HPDE6-E6E7 (cell line): ENCODE measurements around the gene IL10RB.
"Not testable (repeated sequence)": the region's sequence is repeated elsewhere in the genome, so short reads cannot be mapped to it uniquely, and the experiment has no call there.

Source experiments
- DNase-seq: peaks from one replicate; pipeline ENCODE4 v3.0.0; 2011; ENCODE audit warnings: missing footprints; ENCODE audit errors: extremely low spot score

Gene IL10RB

GRCh38 chr21:33240404-33240803 lies 25.8 kb upstream of the IL10RB start:
- no peak for DNase-seq

DNA sequence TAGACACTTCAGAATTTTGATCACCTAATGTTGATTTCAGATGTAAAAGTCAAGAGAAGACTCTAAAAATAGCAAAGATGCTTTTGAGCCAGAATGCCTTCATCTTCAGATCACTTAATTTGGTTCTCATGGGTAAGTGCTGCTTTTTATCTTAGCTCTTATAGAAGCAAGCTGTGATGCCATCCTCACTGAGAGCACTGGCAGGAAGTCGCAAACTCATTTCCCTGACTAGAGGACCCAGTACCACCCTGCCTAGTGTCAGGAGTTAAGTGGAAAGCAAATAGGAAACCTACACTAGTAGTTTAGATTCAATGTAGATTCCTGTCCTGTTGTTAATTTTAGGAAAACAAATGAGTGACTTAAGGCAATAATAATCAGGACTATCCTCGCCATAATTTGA lies 24.3 kb upstream of the IL10RB start:
- DNase-seq = no peak

DNA sequence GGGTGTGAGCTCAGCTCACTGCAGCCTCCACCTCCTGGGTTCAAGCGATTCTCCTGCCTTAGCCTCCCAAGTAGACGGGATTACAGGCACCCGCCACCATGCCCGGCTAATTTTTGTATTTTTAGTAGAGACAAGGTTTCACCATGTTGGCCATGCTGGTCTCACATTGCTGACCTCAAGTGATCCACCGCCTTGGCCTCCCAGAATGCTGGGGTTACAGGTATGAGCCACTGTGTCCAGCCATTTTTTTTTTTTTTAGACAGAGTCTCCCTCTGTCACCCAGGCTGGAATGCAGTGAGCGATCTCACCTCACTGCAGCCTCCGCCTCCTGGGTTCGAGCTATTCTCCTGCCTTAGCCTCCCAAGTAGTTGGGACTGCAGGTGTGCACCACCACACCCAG lies 23.3 kb upstream of the IL10RB start:
- DNase-seq = not testable (repeated sequence)

- no peak for DNase-seq
These were observed 21.9 kb upstream of the IL10RB start for GRCh38 chr21:33244082-33244778.

DNA sequence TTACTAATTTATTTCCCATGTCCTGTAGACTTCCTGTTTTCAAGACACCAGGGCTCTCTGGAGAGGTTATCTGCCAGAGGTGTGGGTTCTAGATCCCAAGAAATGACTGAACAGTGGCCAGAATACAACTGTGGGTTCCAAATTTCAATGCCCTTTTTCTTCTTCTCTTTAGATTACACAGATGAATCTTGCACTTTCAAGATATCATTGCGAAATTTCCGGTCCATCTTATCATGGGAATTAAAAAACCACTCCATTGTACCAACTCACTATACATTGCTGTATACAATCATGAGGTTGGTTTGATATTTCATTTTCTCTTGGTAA lies 21.4 kb upstream of the IL10RB start:
- DNase-seq = no peak

DNA sequence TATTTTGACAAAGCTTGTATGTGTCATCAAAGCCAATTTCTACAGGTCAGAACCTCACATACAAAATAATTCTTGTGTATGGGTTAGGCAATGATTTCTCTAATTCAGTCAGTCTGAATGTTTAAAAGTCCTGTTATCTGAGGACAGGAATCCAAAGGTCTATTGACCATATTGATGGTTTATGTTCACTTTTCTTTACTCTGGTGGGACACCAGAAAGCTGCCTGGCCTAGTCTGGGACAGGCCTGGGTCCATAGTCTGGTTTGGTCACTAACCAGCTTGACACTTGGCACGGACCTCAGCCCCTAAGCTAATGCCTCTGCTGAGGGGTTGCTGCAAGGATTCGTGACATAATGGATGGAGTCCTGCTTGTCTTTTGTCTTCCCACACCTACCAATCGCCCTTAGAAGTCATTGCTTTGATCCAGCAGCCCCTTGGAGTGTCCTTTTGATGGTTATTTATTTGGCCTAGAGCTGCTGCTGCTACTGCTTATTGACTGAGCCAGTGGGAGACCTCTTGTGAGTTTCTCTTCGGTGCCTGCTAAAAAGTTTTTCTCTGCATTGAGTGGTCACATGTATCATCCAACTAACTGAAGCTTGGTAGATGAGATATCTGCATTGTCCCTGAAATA lies 20.8 kb upstream of the IL10RB start:
- no peak for DNase-seq

DNA sequence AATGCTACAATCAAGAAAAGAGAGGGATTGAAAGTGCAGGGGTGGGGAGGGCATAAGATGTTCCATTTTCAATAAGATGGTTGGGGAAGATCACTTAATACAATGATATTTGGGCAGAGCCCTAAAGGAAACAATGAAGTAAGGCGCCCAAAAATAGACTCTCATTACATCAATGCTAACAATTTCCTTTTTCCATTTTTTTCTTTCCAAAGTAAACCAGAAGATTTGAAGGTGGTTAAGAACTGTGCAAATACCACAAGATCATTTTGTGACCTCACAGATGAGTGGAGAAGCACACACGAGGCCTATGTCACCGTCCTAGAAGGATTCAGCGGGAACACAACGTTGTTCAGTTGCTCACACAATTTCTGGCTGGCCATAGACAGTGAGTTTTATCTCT lies 19.7 kb upstream of the IL10RB start:
- DNase-seq = no peak

DNA sequence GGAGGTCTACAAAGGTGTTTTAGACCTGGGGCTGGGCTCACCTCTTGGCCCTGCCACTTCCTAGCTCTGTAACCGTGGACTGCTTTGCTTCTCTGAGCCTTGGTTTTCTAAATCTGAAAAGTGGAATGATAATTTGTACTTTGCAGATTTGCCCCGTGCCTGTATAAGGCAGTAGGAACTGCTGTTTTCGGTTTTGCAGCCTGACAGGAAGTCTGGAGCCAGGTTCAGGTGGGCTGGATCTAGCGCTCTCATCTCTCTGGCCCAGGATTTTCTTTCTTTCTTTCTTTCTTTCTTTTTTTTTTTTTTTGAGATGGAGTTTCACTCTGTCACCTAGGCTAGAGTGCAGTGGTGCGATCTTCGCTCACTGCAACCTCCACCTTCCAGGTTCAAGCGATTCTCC lies 19.2 kb upstream of the IL10RB start:
- DNase-seq = no peak

- no peak for DNase-seq
These were observed 18.6 kb upstream of the IL10RB start for GRCh38 chr21:33247599-33247998.

DNA sequence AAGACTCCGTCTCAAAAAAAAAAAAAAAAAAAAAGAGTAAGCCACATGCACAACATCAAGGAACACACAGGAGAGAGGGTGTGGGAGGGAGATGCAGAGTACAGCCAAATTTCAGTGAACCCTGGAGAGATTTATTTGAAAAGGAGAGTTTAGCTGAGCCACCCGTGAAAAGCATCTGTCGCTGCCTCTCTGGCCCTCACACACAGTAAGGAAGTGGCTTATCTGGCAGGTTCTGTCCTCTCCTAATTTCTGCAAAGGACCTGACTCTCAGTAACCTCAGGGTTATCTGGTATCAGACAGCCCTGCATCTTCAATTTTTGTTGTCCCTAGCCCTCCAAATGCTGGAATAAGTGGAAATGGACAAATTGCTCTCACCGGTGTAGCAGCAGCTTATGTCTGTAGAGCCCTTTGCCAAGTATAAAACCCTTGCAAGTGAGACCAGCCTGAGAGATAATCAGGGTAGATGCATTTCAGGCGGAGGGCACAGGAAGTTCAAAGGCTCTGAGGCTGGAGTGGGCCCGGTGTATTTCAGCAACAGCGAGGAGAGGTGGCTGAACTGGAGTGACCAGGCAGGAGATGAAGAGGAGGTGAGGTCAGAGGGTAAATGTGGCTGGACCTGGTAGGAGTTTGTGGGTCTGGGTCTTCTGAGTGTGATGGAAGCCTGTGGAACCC lies 16.7 kb upstream of the IL10RB start:
- no peak for DNase-seq

- DNase-seq = no peak
These were observed 15.0 kb upstream of the IL10RB start for GRCh38 chr21:33251119-33251518.

GRCh38 chr21:33253382-33253781 lies 12.8 kb upstream of the IL10RB start:
- DNase-seq = not testable (repeated sequence)

DNA sequence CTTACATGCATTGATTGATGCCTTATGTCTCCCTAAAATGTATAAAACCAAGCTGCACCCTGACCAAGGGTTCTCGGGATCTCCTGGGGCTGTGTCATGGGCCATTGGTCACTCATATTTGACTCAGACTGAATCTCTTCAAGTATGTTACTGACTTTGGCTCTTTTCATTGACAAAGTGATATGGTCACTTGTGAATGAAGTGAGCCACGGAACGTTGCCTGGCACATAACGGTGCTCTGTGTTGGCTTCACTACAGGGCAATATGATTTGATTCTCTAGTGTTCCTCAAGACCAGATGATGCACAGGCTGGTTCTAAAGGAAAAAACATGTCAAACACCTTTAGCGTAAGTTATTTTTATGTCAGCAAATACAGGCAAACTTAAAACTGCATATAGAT lies 11.4 kb upstream of the IL10RB start:
- DNase-seq = no peak

GRCh38 chr21:33255404-33255803 lies 10.8 kb upstream of the IL10RB start:
- no peak for DNase-seq

- DNase-seq = no peak
These were observed 10.1 kb upstream of the IL10RB start for GRCh38 chr21:33256019-33256418.

GRCh38 chr21:33257094-33257803 lies 8.9 kb upstream of the IL10RB start:
- no peak for DNase-seq

GRCh38 chr21:33258475-33258874 lies 7.7 kb upstream of the IL10RB start:
- no peak for DNase-seq

DNA sequence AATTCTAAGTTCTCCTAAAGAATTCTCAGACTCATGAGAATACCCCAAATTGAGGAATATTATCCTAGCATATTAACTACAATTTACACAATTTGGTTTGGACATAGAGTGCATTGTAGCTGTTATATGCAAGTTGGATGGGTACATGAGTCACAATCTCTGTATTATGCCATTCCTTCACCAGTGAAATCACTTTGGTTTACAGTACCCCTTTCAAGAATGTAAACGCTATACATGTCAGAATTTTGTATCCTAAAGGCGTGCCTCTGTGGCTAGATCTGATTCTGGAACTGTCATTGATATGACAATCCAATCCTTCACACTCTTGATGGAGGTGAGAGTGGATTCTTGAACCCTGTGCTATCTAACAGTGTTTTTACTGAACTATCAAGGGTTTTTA lies 6.7 kb upstream of the IL10RB start:
- no peak for DNase-seq

DNA sequence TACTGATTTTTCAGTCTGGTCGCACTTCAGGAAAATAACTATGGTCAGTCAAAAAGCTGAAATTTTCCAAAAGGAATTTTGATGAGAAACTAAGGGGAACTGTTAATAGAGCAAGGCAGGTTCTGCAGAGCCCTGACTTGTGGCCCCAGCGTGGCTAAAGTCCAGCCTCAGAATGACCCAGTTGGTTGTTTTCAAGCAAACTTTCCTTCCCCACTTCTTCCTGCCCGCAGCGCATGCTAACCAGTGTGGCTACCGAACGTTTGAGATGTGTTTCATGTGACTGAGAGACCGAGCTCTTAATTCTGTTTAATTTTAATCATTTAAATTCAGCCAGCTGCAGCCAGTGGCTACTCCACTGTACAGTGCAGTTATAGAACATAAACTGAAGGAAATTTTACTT lies 6.2 kb upstream of the IL10RB start:
- DNase-seq = no peak

DNA sequence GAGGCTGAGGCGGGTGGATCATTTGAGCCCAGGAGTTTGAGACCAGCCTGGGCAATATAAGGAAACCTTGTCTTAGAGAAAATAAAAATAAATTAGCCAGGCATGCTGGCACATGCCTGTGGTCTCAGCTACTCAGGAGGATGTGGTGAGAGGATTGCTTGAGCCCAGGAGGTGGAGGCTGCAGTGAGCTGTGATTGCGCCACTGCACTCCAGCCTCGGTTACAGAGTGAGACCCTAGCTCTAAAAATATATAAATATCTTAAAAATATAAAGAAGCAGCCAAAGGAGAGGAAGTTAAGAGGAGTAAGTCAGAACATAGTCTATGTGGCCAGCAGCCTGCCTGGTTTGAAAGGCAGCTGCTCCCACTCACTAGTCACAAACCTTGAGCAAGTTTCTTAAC lies 4.5 kb upstream of the IL10RB start:
- DNase-seq = no peak

DNA sequence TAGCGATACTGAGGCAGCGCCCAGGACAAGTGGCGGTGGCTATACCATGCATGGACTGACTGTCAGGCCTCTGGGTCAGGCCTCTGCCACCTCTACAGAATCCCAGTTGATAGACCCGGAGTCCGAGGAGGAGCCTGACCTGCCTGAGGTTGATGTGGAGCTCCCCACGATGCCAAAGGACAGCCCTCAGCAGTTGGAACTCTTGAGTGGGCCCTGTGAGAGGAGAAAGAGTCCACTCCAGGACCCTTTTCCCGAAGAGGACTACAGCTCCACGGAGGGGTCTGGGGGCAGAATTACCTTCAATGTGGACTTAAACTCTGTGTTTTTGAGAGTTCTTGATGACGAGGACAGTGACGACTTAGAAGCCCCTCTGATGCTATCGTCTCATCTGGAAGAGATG lies 3.2 kb upstream of the IL10RB start:
- no peak for DNase-seq

- no peak for DNase-seq
These were observed 1.6 kb upstream of the IL10RB start for GRCh38 chr21:33264561-33264960.

- peak; percentile 44 for DNase-seq
These were observed 510 bp upstream of the IL10RB start for GRCh38 chr21:33265664-33266049.
